Mammary microvascular endothelial cell (primary cell): ENCODE data around the gene TRIML1. TPM values are rescaled to one million over a fixed set of nuclear protein-coding genes. Genes with fewer than 3 reads are reported as not detected.

ENCODE experiments used
- total RNA-seq: library from RNA; depleted of rRNA; stranded (reverse); fragments of >200 nt; gene quantifications from 2 replicates; pipeline ENCODE4 v1.2.3, GENCODE V29; 2015

TRIML1 gene, protein sequence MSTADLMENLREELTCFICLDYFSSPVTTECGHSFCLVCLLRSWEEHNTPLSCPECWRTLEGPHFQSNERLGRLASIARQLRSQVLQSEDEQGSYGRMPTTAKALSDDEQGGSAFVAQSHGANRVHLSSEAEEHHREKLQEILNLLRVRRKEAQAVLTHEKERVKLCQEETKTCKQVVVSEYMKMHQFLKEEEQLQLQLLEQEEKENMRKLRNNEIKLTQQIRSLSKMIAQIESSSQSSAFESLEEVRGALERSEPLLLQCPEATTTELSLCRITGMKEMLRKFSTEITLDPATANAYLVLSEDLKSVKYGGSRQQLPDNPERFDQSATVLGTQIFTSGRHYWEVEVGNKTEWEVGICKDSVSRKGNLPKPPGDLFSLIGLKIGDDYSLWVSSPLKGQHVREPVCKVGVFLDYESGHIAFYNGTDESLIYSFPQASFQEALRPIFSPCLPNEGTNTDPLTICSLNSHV
- total RNA-seq, result 0.40 and 0.94 TPM in 2 replicates

DNA sequence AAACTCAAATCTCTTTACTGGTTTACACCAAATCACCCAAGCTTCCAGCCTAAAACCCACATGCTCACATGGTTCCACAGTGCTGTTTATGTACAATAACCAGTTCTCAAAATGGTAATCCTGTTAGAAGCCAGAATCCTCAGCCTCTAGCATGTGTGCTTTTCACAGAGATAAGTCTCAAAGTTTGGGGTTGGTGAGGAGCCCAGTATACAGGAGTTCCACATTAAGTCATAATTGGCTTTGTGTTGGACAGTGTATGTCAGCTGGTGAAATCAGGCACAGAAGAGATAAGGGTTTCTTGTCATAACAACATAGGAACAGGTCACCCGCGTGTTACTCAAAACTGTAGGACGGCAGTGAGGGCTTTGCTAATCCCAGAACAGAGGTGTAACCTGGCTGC lies at the start of gene TRIML1:
Gene TRIML1, plus strand, starts transcription at position 301 of the 400 bp plus-strand sequence. CDS start 118 bp downstream, outside the sequence.

DNA sequence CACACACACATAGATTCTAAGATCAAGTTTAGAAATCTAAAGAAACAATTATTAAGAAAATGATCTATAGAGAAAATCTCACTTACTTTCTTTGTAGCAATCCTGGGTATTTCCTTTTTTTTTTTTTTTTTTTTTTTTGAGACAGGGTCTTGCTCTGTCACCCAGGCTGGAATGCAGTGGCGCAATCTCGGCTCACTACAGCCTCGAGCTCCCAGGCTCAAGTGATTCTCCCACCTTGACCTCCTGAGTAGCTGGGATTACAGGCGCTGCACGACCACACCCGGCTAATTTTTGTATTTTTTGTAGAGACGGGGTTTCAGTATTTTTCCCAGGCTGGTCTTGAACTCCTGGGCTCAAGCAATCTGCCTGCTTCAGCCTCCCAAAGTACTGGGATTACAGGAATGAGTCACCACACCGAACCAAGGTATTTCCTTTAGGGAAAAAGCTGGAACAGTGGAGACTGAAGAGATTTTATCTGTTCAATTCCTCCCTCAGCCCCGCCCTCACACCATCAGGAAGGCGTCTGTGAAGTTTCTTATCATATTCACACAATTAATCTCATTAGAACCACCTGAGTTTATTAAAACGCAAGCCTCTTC lies 30.0 kb upstream of the TRIML1 start, which contains the start of gene TRIML2:
Gene TRIML2, minus strand, starts transcription at position 447 of the 599 bp plus-strand sequence. CDS start 4,235 bp downstream, outside the sequence.

Other genes starting within 250 kb of the TRIML1 start
- gene ZFP42, start 143.7 kb upstream of the TRIML1 start, total RNA-seq, result 1.7 and 1.8 TPM in 2 replicates
- 126 TPM in 2 replicates for gene TRIML2, start 29.8 kb upstream of the TRIML1 start, total RNA-seq